NCI-H510A (cell line): ENCODE results near the gene KHK.

Experiments
- DNase-seq: peaks from one replicate; lab custom pipeline; 2025; lab: John Stamatoyannopoulos, UW

Gene KHK

GRCh38 chr2:27086724-27087593, at the start of gene KHK:
KHK (plus strand) TSS chr2:27086772; CDS start chr2:27087260, 488 bp downstream.
- DNase-seq, result peak; percentile 56

GRCh38 chr2:27038012-27038411, 48.6 kb upstream of the KHK start:
- no peak for DNase-seq

- DNase-seq, result no peak
These were observed 47.8 kb upstream of the KHK start for GRCh38 chr2:27038631-27039339.

GRCh38 chr2:27039426-27039825, 47.1 kb upstream of the KHK start:
- no peak for DNase-seq

GRCh38 chr2:27039871-27040270, 46.7 kb upstream of the KHK start:
- no peak for DNase-seq

GRCh38 chr2:27040282-27040681, 46.3 kb upstream of the KHK start:
- no peak for DNase-seq

GRCh38 chr2:27041752-27042151, 44.8 kb upstream of the KHK start:
- DNase-seq, result no peak

- no peak for DNase-seq
These were observed 44.4 kb upstream of the KHK start for GRCh38 chr2:27042159-27042661.

GRCh38 chr2:27042985-27043634, 43.5 kb upstream of the KHK start:
- DNase-seq, result no peak

GRCh38 chr2:27049422-27050280, 36.9 kb upstream of the KHK start:
- peak; percentile 57 for DNase-seq

- peak; percentile 88 for DNase-seq
These were observed 36.1 kb upstream of the KHK start for GRCh38 chr2:27050281-27050995.

GRCh38 chr2:27050996-27051901, 35.3 kb upstream of the KHK start, which contains the start of gene AGBL5:
AGBL5 (plus strand) TSS chr2:27051668; CDS start chr2:27052959, 1,291 bp downstream.
- DNase-seq, result peak; percentile 82

GRCh38 chr2:27051902-27052645, 34.5 kb upstream of the KHK start:
- DNase-seq, result no peak

GRCh38 chr2:27053321-27053720, 33.3 kb upstream of the KHK start:
- no peak for DNase-seq

- no peak for DNase-seq
These were observed 32.8 kb upstream of the KHK start for GRCh38 chr2:27053776-27054175.

- no peak for DNase-seq
These were observed 31.9 kb upstream of the KHK start for GRCh38 chr2:27054721-27055120.

- DNase-seq, result no peak
These were observed 29.4 kb upstream of the KHK start for GRCh38 chr2:27057184-27057583.

GRCh38 chr2:27058210-27058609, 28.4 kb upstream of the KHK start:
- DNase-seq, result no peak
